Stomach (tissue), 9 donors: ENCODE data around the gene TBCD. TPM values are rescaled to one million over a fixed set of nuclear protein-coding genes. Genes with fewer than 3 reads are reported as not detected.

Source experiments
- DNase-seq, 2 donors: peaks; one replicate each; pipeline versions ENCODE4 v3.0.0 to v3.0.0-alpha.2; 2013 to 2019
- H3K27ac ChIP-seq, 5 donors: fragments of 200-600 bp in 4 of 5; sonication (generic) in 4 of 5; one replicate each; pipeline ENCODE4 v1.5.1; 2013 to 2019; ENCODE audit warnings: mild to moderate bottlenecking in 1 of 5, moderate library complexity in 1 of 5
- H3K27me3 ChIP-seq, 3 donors: fragments of 200-600 bp; sonication (generic); one replicate each; pipeline ENCODE4 v1.5.1; 2017 to 2019; ENCODE audit warnings: mixed run types in 1 of 3
- H3K36me3 ChIP-seq, 4 donors: fragments of 200-600 bp; sonication (generic); 1 replicate in 3 of 4; 2 replicates in 1 of 4; pipeline ENCODE4 v1.5.1; 2016 to 2019
- H3K4me1 ChIP-seq, 4 donors: fragments of 200-600 bp; sonication (generic); one replicate each; pipeline ENCODE4 v1.5.1; 2016 to 2019
- H3K4me3 ChIP-seq, 4 donors: fragments of 200-600 bp; sonication (generic) in 3 of 4; one replicate each; pipeline ENCODE4 v1.5.1; 2016 to 2019; ENCODE audit warnings: mild to moderate bottlenecking in 1 of 4
- H3K9me3 ChIP-seq, 4 donors: fragments of 200-600 bp; sonication (generic); one replicate each; pipeline ENCODE4 v1.5.1; 2016 to 2019
- CTCF ChIP-seq, 7 experiments: fragments of 450-650 bp in 4 of 7; fragments of 200-600 bp in 3 of 7; sonication (generic) in 3 of 7; IDR thresholded peaks; one replicate each; pipeline ENCODE4 v1.5.1; 2016 to 2019; ENCODE audit warnings: antibody characterized with exemption in 7 of 7, control low read depth in 2 of 7, mild to moderate bottlenecking in 1 of 7
- EP300 ChIP-seq: sonication (generic); formaldehyde crosslinking; IDR thresholded peaks from one replicate; pipeline ENCODE4 v1.6.1; 2017; ENCODE audit warnings: antibody characterized with exemption
- POLR2A ChIP-seq, 4 donors: fragments of 450-650 bp; IDR thresholded peaks; one replicate each; pipeline ENCODE4 v1.6.1; 2016; ENCODE audit warnings: antibody characterized with exemption in 4 of 4, control low read depth in 2 of 4, mild to moderate bottlenecking in 1 of 4, moderate library complexity in 1 of 4
- POLR2AphosphoS5 ChIP-seq, 3 donors: sonication (generic); formaldehyde crosslinking; IDR thresholded peaks; one replicate each; pipeline ENCODE4 v1.6.1; 2016; ENCODE audit warnings: antibody characterized with exemption in 3 of 3
- WGBS, 5 donors: extraction: QIAGEN DNeasy Blood & Tissue Kit in 3 of 5; methylation state at CpG; one replicate each; pipeline versions ENCODE4 v1.1.5 to v1.1.7; 2013 to 2018; 5-methylcytosine and 5-hydroxymethylcytosine counted together
- intact Hi-C: fragments of 100-400 bp; cut with DNase I; formaldehyde crosslinking; loops from one replicate; pipeline ENCODE4 v1.15.1; 2023; ENCODE audit warnings: low total_unique reads
- polyA plus RNA-seq, 3 donors: library from polyadenylated mRNA; stranded (reverse); fragments of 200-250 nt; gene quantifications; one replicate each; pipeline ENCODE4 v1.2.3, GENCODE V29; 2013
- total RNA-seq, 5 donors: library from RNA; depleted of rRNA; stranded (reverse); fragments of >200 nt; gene quantifications; one replicate each; pipeline versions ENCODE4 v1.1.0 to v1.2.3, GENCODE V29; 2014 to 2016
- donor health status: healthy with polysubstance abuse.
- donor health status: Bipolar disorder and iron deficiency.
- donor health status: healthy.

Gene TBCD
- total and polyA plus RNA-seq, 8 donors, result 51.2 to 155 (median 101) TPM

- H3K9me3 ChIP-seq, result no peaks in the 10 kb centered on the region
- H3K36me3 ChIP-seq, result peaks cover 0 to 21% (median 13%) of the 10 kb centered on the region in 4 donors
- no peak overlapping the region for H3K4me3 ChIP-seq
- H3K27ac ChIP-seq, result peak overlapping the region; percentile 89 to 96 (median 93)
- DNase-seq, result peak; percentile 94 to 96
- H3K27me3 ChIP-seq, result no peaks in the 10 kb centered on the region
- 35 to 59% (median 44%) methylated on average over 26 to 28 of the region's 28 CpGs for whole genome bisulfite sequencing, 5 donors
- intact Hi-C loops, result no loop called here
- peaks cover 66 to 95% (median 83%) of the 10 kb centered on the region in 4 donors for H3K4me1 ChIP-seq
- no peak for TF ChIP-seq EP300
- TF ChIP-seq CTCF (IDR thresholded peaks at IDR 0.05), result no peak
- no peak for TF ChIP-seq POLR2A (IDR thresholded peaks at IDR 0.05)
- peak in 2 of 3 donors; percentile 61 to 65 for TF ChIP-seq POLR2AphosphoS5 (IDR thresholded peaks at IDR 0.05)
These were observed 137.9 kb downstream of the TBCD start for GRCh38 chr17:82889496-82890338.

- no peak for TF ChIP-seq POLR2A (IDR thresholded peaks at IDR 0.05)
- no peak for TF ChIP-seq POLR2AphosphoS5 (IDR thresholded peaks at IDR 0.05)
- no peak for TF ChIP-seq EP300
- TF ChIP-seq CTCF (IDR thresholded peaks at IDR 0.05), result no peak
- Histone ChIP-seq H3K4me3 (no peak overlapping the region), H3K36me3 (peaks cover 0 to 26% (median 15%) of the 10 kb centered on the region in 4 donors), H3K9me3 (no peaks in the 10 kb centered on the region), H3K27ac (peak overlapping the region; percentile 89 to 96 (median 93)), H3K27me3 (no peaks in the 10 kb centered on the region), H3K4me1 (peaks cover 66 to 95% (median 80%) of the 10 kb centered on the region in 4 donors)
- peak in 1 of 2 donors; percentile 75 for DNase-seq
- WGBS, 5 donors, result 34 to 62% (median 41%) methylated on average over 18 of the region's 18 CpGs
- intact Hi-C loops, result no loop called here
These were observed 138.5 kb downstream of the TBCD start for GRCh38 chr17:82890339-82890730.

DNA sequence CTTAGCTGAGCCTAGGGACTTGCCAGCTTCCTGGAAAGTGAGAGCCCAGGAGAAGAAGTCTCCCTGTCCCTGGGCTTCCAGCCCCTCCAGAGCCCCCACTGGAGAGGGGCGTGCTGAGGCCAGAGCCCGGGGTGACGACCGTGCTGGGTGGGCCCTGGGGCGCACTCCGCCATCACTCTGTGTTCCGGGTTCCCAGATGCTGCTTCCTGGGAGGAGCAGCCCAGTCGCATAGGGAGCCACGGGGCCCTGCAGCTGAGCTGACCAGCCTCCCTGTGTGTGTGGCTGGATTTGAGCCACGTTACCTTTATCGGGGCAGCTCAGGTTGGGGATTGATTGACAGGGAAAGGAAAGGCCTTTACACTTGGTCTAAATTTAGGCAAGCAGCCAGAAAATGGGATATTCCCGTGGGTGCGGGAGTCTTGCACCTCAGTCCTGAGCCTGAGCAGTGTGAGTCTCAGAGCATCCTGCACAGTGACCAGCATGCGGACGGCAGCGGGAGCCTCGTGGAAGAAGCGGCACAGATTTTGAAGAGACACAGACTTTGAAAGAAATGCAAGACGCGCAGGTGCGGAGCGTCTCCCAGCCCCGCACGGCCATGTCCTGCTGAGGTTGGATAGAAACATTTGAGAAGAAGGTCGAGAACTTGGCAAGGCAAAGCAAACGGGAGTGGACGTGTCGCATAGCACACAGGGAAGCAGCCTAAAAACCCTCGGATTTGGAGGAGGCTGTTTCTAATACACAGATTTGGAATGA, 139.2 kb downstream of the TBCD start:
- H3K4me3 ChIP-seq, result no peak overlapping the region
- peaks cover 60 to 90% (median 75%) of the 10 kb centered on the region in 4 donors for H3K4me1 ChIP-seq
- no peaks in the 10 kb centered on the region for H3K27me3 ChIP-seq
- no peak for TF ChIP-seq POLR2A (IDR thresholded peaks at IDR 0.05)
- TF ChIP-seq POLR2AphosphoS5 (IDR thresholded peaks at IDR 0.05), result peak in 2 of 3 donors; percentile 30 to 47
- intact Hi-C loops, result no loop called here
- H3K27ac ChIP-seq, result peak overlapping the region; percentile 89 to 96 (median 93)
- no peaks in the 10 kb centered on the region for H3K9me3 ChIP-seq
- H3K36me3 ChIP-seq, result peaks cover 0 to 34% (median 22%) of the 10 kb centered on the region in 4 donors
- 41 to 76% (median 56%) methylated on average over 24 to 29 of the region's 29 CpGs for WGBS, 5 donors
- peak in 1 of 2 donors; percentile 63 for DNase-seq

DNA sequence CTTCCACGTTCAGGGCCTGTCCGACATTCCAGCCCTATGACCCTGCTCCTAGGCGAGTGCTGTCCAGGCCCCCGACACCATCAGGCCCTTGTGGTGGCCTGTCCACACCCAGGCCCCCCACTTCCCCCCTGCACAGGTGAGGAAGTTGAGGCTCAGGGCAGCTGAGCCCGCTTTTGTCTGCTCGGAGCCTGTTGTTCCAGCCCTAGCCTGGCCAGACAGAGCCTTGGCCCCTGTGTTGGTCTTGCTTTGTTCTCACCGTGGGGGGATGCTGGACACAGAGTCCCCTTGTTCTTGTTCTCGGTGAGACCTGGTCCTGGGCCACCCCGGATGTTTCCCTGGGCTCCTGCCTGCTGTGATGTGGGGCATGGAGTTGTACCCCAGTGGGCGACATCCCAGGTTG, 140.0 kb downstream of the TBCD start:
- Histone ChIP-seq H3K4me1 (peaks cover 58 to 83% (median 71%) of the 10 kb centered on the region in 4 donors), H3K27me3 (no peaks in the 10 kb centered on the region), H3K4me3 (no peak overlapping the region), H3K36me3 (peaks cover 0 to 39% (median 26%) of the 10 kb centered on the region in 4 donors), H3K27ac (peak overlapping the region; percentile 89 to 96 (median 93)), H3K9me3 (no peaks in the 10 kb centered on the region)
- no peak for DNase-seq
- TF ChIP-seq EP300, result no peak
- TF ChIP-seq POLR2AphosphoS5 (IDR thresholded peaks at IDR 0.05), result no peak
- no peak for TF ChIP-seq POLR2A (IDR thresholded peaks at IDR 0.05)
- no peak for TF ChIP-seq CTCF (IDR thresholded peaks at IDR 0.05)
- 70 to 85% (median 77%) methylated on average over 10 of the region's 10 CpGs for WGBS, 5 donors
- intact Hi-C loops, result no loop called here
